IPS-NIHi7 (cell line): ENCODE measurements around the gene SHISA5.

Experiments used
- DNase-seq: peaks from one replicate; pipeline ENCODE4 v3.0.0; 2012; ENCODE audit warnings: mixed read lengths; ENCODE audit errors: extremely low spot score

SHISA5 gene

GRCh38 chr3:48431224-48432029, 72.5 kb downstream of the SHISA5 start:
- no peak for DNase-seq

GRCh38 chr3:48430708-48431101, 73.3 kb downstream of the SHISA5 start:
- no peak for DNase-seq

GRCh38 chr3:48429960-48430707, 73.8 kb downstream of the SHISA5 start, which contains the start of gene PLXNB1:
Gene PLXNB1, minus strand, starts transcription at chr3:48430086. Its CDS starts 5,475 bp downstream, at chr3:48424611.
- peak; percentile 92 for DNase-seq

GRCh38 chr3:48429317-48429959, 74.5 kb downstream of the SHISA5 start:
- DNase-seq: peak; percentile 83

- DNase-seq: peak; percentile 68
Measured at GRCh38 chr3:48428572-48429316, 75.2 kb downstream of the SHISA5 start.

GRCh38 chr3:48428088-48428571, 75.8 kb downstream of the SHISA5 start:
- DNase-seq: no peak

GRCh38 chr3:48427630-48427962, 76.4 kb downstream of the SHISA5 start:
- no peak for DNase-seq

GRCh38 chr3:48426944-48427629, 76.9 kb downstream of the SHISA5 start:
- DNase-seq: no peak

GRCh38 chr3:48426401-48426909, 77.5 kb downstream of the SHISA5 start:
- no peak for DNase-seq

GRCh38 chr3:48425281-48425812, 78.6 kb downstream of the SHISA5 start:
- DNase-seq: no peak

GRCh38 chr3:48423883-48424695, 79.9 kb downstream of the SHISA5 start:
- no peak for DNase-seq

GRCh38 chr3:48423241-48423882, 80.6 kb downstream of the SHISA5 start:
- no peak for DNase-seq

GRCh38 chr3:48422681-48423080, 81.3 kb downstream of the SHISA5 start:
- no peak for DNase-seq

GRCh38 chr3:48422272-48422671, 81.7 kb downstream of the SHISA5 start:
- no peak for DNase-seq

- no peak for DNase-seq
Measured at GRCh38 chr3:48420561-48420960, 83.4 kb downstream of the SHISA5 start.

- DNase-seq: no peak
Measured at GRCh38 chr3:48419597-48419996, 84.4 kb downstream of the SHISA5 start.

GRCh38 chr3:48419149-48419548, 84.8 kb downstream of the SHISA5 start:
- DNase-seq: no peak

- no peak for DNase-seq
Measured at GRCh38 chr3:48418651-48419050, 85.3 kb downstream of the SHISA5 start.

- no peak for DNase-seq
Measured at GRCh38 chr3:48418140-48418539, 85.8 kb downstream of the SHISA5 start.
